Stimulated activated CD8-positive, alpha-beta memory T cell treated with anti-CD3 and anti-CD28 coated beads, Interleukin-4, amount 100 ng/mL, for 1 hour (primary cell): ENCODE data around the gene PREX1.

Experiments used
- DNase-seq, 2 donors: peaks; one replicate each; pipeline ENCODE4 v3.0.0-alpha.2; 2020; ENCODE audit warnings: low read depth in 2 of 2, low spot score in 1 of 2

Gene PREX1

DNA sequence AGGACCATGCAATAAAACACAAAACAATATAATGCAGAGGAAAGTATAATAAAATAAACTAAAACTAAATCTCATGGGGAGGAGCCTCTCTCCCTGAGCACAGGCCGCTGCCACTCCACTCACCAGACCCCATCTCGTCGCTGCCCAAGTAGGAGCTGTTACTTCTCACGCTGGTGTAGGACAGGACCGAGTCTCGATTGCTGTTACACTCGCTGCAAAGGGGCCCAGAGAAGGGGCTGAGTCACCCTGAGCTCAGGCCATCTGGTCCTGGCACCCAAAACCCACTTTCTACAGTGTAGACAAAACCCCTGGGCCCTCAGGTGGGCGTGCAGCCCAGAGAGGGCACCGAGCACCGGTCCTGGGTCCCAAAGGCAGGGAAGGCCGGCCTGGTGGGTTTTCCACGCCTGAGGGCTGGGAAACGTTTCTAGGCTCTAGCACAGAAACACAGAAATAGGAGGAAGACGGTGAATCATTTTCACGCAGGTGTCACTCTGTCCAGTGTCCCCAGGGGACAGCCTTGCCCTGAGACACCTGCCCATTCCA is 183.4 kb downstream of the PREX1 start:
- no peak for DNase-seq

DNA sequence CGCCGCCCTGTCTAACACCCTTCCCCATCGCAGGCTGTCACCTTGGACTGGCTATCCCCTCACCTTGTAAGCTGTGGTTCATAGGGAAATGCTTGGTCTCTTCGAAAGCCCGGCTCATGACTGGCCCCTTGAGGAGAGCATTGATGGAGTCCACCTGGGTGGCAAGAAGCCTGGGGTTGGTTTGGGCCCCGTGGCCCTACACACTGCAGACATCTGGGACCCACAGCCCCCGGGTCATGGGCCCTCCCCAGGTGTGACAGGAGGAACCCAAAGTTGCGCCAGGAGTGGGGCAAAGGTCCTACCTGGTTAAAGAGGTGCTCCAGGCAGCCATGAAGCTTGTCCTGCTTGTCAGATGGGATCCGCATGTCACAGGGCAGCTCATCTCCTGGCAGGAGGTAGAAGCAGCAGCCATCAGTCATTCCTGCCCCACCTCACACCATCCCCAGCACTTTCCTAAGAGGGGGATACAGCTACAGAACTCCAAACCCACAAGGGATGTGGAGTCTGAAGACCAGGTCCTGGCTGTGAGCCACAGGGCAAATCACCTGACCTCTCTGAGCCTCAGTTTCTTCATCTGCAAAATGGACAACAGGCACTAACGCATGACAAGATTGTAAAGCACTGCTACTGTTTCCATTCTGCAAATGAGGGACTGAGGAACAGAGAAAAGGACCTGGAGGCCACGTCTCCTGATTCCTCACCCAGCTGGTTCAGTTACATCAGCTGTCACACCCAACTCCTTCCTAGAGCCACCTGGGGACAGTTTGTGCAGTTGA is 185.5 kb downstream of the PREX1 start:
- no peak for DNase-seq

DNA sequence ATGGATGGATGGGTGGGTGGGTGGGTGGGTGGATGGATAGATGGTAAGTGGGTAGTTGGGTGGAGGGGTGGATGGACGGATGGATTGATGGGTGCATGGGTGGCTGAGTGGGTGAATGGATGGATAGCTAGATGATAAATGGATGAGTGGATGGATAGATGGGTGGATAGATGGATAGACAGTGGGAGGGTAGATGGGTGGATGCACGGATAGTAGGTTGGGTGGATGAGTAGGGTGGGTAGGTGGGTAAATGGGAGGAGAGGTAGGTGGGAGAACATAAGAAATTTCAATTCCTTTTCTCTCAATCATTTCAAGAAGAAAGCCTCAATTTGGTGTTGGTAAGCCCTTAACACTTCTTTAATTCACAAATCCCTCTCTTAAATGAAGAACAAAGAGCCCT is 186.9 kb downstream of the PREX1 start:
- no peak for DNase-seq

DNA sequence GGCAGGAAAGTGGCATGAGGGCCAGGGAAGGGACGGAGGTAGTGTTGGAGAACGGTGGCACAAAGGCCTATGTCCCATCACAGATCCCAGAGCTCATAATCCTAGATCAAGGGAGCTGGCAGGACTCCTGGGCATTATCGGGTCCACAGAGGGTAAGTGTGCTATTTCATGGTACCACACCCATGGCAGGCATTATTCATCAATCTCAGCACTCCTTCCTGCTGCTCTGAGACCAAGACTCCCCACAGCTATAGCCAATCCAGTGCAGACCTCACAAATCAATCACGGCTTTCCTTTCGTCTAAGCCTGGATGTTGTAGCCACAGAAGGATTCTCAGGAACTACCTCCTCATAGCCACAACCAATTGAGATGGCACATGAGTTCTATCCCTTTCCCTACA is 187.9 kb downstream of the PREX1 start:
- no peak for DNase-seq

DNA sequence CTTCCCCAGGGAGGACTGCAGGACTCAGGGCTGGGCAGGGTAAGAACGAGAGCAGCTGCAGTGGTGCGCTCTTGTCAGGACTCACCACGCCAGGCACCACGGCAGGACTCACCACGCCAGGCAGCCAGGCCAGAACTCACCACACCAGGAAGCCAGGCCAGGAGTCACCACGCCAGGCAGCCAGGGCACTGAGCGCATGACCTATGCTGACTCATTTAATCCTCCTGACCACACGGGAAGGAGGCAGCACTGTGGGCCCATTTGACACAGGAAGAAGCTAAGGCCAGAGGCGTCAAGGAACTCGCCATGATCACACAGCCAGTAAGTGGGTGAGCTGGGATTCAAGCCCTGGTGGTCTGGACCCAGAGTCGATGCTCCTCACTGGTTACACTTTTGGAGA is 189.3 kb downstream of the PREX1 start:
- DNase-seq, result no peak

DNA sequence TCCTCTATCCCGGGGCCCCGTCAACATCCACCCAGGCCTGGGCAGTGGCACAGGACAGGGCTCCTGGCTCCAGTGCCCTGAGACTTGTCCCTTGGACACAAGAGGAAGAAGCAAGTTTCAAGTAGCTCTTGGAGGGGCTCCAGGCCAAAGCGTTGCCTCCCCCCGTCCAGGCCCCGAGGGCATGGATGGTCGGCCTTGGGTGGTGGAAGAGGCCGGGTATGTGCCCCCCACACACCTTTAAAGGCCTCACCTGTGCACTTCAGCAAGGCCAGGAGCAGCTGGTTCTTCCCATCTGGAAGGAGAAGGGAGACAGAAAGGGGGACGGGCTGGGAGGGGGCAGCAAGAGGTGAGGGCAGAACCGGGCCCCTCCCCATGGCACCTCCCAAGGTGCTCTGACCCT is 190.3 kb downstream of the PREX1 start:
- DNase-seq, result no peak

DNA sequence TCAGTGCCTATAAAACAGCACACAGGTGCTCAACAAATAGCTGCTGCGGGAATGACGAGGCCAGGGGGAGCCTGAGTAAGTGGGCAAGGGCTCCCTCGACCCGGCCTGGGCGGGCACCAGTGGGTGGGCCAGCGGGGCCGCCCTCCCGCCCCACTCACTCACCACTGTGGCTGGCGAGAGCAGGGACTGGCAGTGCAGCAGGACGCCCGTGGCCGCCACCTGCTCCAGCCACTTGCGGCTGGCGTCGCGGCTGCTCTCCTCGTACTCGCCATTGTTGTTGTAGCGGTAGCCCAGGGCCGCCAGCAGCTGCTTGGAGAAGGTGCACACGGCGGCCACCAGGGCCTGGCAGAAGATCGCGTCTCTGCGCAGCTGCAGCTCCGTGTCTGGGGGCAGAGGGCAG is 191.5 kb downstream of the PREX1 start:
- DNase-seq, result no peak

DNA sequence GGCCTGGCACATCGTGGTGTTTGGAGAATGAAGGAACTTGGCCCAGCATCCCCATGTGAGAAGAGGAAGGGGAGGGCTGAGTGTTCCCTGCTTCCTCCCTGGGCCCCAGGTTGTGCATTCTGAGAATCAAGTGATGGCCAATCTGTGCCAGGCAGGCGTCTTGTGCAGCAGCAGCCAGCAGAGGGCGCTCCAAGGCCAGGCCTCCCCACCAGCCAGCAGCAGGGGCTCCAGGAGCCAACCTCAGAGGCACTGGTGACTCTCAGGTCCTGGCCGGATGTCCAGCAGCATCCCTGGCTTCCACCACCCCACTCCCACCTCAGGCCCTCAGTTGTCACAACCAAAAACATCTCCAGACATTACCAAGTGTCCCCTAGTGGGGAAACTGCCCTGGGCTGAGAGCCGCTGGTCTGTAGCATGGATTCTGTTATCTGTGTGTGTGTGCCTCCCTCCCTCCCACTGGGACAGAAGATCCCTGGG is 192.0 kb downstream of the PREX1 start:
- peak; percentile 15 to 52 for DNase-seq

DNA sequence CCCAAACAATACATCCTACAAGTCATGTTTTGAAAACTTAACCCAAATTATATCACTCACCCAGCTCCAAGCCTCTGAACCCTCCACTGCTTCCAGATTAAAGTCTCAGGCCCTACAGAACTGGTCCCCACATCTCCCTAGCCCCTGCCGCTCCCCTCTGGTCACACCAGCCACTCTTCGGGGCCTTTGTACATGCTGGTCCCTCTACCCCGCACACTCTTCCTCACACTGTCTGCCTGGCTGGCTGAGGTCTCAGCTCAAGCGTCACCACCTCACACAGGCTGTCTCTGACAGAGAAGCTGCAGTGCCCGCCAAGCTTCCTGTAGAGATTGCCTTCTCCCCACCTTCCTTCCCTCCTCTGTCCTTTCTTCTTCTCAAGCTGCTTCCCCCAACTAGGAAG is 192.4 kb downstream of the PREX1 start:
- DNase-seq, result no peak

DNA sequence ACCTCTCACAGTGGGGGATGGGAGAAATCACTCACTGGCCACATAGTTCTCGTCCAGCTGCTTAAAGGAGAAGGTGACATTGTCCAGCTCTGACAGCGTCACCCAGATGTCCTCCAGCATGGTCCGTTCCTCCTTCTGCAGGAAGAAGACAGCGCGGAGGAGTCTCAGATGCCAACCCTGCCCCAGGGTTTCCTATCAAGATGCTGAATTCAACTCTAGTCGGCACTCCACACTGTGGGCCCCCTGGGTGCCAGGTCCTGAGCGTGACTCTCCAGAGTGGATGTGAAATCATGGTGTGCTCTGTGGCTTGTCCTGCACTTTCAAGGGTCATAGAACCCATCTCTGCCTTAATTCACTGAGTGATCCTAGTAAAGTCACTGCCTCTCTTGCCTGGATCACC is 193.2 kb downstream of the PREX1 start:
- no peak for DNase-seq

DNA sequence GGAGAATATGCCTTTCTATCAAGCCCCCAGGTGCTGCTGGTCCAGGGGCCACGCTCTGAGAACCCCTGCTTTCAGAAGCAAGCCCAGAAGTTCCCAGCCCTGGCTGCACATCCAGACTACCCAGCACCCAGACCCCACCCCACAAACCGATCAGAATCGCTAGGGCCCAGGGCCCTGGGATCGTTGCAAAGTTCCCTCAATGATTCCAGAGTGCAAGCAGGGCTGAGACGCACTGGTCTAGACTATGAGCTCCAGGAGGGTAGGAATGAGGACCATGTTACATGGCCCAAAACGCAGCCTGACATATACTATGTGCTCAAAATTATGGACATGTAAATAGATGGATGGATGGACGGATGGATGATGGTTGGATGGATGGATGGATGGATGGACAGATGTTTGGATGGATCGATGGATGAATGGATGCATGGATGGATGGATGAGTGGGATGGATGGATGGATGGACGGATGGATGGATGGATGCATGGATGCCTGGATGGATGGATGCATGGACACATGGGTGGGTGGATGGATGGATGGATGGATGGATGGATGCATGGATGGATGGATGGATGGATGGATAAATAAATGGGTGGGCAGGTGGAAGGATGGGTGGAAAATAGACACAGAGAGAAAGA is 194.1 kb downstream of the PREX1 start:
- DNase-seq, result no peak

DNA sequence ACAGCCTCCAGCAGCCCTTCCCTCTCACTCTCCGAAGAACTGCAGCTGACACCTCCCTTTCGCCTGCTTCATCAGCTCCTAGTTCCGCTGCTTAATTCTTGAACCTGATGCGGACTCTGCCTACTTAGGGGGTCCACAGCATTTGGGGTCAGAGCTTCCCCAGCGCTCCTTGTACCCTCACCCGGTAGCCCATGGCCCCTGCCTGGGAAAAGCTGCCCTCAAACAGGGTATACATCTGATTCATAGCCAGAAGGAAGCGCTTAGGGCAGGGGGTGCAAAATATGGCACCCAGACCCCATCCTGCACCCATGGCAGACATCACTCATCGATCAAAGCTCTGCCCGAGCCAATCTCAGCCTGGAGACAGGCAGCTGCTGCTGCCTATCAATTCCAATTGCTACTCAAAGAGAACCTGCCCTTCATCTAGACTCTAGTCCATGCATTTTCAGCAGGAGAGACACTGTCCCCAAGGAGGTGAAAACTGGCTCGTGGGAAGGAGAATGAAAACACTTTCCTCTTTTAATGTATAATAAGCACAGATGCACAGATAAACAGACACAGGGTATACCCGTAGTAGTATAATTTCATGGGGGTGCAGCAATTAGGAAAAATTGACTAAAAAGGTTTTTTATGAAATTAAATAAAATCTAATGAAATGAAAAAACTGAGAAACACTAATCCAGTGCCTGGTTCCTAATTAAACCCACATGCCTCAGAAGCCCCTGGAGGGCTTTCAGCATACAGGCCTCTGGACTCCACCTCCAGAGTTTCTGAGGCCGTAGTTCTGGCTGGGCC is 194.8 kb downstream of the PREX1 start:
- DNase-seq, result no peak

DNA sequence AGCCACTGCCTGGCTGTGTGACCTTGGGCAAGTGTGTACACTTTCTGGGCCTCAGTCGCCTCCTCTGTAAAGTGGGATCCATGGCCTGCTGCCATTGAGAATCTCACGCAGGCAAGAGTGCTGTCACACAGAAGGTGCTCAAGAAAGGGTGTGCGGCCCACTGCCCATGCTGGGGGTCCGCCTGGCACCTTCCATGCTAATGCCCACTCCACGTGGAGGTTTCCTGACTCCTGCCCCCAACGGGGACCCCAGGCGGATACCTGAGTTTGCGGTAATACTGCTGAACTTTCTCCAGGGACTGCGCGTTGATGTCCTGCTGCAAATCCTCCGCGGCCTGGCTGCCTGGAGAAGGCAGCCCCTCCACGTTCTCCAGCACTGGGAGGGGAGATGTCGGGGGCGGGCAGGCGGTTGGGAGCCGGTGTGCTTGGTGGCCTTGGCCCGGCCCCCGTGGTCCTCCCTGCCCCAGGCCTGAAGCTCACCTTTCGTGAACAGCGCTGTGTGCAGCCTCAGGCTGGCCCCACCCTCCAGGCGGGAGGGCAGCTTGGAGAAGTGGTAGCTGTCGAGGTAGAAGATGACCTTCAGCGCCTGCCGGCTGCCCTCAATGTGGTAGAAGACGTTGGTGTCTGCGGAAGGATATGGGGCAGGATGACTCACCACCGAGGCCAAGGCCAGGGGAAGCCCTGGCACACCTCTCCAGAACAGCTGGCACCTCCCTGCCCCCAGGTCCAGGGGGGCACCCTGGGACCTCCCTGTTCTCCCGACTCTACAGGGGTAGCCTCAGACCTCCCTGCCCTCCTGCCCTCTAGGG is 195.6 kb downstream of the PREX1 start:
- DNase-seq, result no peak

DNA sequence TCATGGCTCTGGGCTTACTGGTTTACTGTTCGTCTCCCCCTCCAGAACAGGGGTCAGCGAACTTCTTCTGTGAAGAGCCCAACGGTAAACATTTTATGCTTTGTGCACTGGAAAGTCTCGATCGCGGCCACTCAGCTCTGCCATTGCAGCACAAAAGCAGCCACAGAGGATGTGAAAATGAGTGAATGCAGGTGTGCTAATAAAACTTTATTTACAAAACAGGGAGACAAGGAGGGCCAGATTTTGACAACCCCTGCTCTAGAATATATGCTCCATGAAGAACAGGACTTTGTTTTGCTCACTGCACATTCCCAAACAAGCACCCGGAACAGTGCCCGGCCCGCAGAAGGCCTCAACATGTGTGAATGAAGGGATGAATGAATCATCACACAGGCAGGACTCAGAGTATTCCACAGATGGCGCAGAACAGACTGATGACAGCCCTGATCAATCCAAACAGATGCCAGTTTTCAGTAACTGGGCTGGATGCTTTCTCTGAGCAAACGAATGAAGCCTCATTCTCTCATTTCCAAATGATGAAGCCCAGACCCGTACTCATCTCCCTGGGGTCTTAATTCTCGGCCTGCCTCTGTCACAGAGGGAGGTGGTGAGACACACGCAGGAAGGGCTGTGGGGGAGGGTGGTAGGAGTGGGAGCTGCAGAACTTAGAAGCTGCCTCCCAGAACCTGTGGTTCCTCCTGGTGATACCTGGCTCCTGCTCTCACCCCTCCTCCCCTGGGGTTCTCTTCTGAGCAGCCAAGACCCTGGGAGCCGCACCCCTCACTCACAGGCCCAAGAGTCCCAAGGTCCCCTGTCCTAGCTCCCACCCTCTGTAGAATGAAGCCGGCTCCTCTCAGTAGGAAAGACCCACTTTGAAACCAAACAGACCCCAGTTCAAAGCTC is 196.4 kb downstream of the PREX1 start:
- no peak for DNase-seq

DNA sequence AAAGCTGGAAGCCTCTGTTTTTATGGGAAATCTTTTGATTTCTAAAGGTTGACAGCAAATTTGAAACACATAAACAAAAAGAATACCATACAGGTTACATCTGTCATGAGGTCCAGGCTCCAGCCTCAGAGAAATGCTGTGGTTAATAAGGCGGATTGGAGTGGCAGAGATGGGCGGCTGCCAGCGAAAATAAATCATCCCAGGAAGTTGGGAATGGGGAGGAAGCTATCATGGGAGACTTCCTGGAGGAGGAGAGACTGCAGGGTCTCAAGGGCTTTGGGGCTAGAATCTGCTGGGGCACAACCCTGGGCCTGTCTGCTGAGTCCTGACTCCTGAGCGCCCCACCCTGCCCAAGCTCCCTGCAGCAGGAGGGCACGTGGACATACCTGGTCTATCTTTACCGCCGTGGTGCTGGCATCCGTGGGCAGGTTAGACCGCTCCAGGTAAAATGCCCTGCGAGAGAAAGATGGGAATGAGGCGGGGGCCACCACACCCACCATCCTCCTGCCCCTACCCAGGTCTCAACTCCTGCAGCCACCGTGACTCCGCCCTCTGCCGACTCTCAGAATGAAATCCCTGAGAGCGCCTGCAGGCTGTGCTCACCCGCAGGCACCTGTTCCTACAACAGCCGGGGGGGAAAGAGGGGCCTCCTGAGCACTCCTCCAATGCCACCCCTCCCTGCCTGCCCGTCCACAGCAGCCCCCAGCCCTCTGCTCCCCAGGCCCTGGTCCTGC is 197.3 kb downstream of the PREX1 start:
- no peak for DNase-seq

DNA sequence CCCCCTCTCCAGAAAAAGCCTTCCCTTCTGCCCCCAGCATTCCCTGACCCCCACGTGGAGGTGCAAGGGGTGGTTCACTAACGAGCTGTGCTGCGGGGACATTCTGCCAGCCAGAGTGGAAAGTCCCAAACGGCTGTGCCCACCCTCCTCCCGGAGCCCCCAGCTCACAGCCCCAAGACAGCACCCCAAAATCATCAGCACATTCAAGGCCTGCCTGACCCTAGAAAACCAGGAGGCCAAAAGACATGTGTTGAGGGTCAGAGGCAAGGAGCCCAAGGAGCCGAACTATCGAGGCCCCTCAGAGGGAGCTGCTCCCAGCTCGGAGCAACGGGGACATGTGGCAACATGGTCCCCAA is 197.9 kb downstream of the PREX1 start:
- no peak for DNase-seq

DNA sequence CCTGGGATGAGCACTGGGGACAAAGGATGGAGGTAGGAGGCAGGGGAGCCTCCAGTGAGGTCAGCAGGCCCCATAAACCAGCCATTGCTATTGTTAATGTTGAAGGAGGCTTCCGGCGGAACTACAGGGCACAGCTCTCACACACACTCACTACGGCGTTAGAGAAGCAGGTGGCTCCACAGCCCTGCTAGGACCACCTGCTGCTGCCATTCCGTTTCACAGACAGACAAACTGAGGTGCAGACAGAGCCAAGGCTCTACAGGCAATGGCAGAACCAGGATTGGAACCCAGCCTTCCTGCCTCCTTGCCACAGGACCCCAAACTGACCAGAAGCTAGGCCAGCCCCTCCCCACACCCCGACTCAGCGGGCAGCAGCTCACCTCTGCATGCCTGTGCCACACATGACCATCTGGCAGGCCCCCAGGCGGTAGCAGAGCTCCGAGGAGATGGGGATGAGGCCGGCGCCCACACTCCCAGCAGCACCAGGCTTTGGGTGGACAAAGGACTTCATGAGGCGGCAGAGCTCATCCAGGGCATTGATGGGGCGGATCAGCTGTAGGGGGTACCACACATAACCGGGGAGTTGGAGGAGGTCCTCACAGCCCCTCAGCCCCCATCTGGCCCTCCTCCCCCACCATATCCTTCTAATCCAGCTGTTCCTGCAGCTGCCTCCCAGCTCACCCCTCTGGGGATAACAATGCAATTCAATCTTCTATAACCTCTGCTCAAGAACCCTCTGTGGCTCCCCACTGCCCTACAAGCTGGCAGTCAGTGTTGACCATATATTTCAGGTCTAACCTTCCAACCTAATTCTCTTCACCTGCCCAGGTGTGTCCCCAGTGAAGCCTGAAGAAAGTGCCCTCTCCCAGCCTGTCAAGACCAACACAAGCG is 198.5 kb downstream of the PREX1 start:
- DNase-seq, result no peak

DNA sequence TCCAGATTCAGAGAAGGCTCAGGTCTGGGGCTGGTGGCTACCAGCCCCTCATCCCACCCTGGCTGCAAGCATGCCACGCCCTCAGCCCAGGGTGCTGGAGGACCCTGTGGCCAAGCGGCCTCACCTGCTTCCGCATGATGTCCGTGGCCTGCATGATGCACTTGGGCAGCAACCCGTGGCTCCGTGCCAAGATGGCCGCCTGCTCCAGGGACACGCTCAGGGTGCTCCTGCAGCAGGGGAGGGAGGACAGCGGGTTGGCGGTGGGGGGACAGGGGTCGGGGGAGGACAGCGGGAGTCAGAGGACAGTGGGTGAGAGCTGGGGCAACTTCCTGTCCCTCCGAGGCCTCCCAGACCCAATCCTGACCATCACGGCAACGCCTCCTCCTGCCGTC is 200.1 kb downstream of the PREX1 start:
- no peak for DNase-seq
